NCI-H128 (cell line): ENCODE data around the gene LY6G6D.

Source experiments
- DNase-seq: peaks from one replicate; lab custom pipeline; 2025; ENCODE audit not compliant: unreplicated experiment; lab: John Stamatoyannopoulos, UW

Gene LY6G6D

DNA sequence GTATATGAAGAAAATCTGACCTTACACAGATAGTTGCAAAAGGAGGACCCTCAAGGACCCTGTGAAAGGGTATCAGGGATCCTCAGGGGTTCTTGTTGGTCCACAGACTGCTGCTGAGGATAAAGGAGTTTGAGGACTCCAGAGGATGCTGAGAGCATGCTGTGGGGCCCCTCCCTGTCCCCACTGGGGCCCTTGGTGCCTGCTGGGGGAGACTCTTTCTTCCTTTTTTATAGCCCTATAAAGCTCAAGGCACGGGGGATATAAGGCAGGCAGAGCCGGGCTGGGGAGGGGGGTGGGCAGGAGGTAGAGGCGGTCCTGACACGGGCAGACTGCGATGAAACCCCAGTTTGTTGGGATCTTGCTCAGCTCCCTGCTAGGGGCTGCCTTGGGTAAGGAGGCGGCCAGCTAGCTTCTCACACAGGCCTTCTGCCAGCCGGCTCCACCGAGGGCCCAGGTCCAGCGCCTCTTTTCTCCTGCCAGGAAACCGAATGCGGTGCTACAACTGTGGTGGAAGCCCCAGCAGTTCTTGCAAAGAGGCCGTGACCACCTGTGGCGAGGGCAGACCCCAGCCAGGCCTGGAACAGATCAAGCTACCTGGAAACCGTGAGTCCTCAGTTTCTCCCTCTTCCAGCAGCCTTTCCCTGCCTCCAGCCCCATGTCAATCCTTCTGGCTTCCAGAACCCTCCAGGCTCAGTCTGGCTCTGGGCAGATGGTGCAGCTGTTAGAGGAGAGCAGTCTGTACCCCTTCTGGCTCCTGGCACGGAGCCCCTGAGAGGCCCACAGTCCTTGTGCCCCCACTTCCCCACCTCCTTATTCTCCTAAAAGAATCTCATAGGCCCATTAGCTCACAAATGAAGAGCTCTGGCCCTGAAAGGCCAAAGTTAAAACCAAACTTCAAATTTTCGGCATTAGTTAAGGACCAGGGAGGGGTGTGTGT lies at the start of gene LY6G6D:
Gene LY6G6D, plus strand, starts transcription at position 327 of the 937 bp plus-strand sequence. Its CDS starts 8 bp downstream, at position 335.
- no peak for DNase-seq

GRCh38 chr6:31665501-31666336 lies 49.4 kb upstream of the LY6G6D start, which contains the start of gene CSNK2B:
Gene CSNK2B (plus strand): TSS chr6:31666080. CDS start chr6:31666832, 752 bp downstream.
- DNase-seq, result peak; percentile 95

DNA sequence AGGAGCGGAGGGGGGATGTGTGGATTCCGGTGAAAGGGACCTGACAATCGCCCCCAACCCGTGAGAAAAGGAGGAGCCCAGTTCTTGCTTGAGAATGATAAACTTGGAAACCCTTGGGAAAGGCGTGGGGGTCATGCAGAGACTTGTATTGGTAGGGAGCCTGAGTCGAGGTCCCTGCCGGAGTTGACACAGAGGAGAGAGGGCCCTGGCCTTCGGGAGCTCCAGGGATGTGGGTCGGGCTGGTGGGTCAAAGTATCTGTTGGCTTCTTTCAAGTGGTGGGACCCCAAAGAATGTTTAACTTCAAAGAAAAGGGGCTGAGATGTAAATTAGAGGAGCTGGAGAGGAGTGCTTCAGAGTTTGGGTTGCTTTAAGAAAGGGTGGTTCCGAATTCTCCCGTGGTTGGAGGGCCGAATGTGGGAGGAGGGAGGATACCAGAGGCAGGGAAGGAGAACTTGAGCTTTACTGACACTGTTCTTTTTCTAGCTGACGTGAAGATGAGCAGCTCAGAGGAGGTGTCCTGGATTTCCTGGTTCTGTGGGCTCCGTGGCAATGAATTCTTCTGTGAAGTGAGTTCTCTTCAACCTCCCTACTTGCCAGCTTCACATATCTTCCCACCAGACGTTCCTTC lies 48.7 kb upstream of the LY6G6D start:
- DNase-seq, result no peak

DNA sequence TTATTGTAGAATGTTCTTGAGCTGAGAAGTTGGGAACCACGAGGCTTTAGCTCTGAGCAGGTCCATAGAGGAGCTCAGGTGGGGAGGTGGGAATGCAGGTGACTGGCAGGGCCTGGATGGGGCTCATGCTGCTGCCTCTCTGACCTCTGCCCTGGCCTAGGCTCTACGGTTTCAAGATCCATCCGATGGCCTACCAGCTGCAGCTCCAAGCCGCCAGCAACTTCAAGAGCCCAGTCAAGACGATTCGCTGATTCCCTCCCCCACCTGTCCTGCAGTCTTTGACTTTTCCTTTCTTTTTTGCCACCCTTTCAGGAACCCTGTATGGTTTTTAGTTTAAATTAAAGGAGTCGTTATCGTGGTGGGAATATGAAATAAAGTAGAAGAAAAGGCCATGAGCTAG lies 45.5 kb upstream of the LY6G6D start, which contains the start of gene LY6G5B:
Gene LY6G5B, plus strand, starts transcription at position 301 of the 400 bp plus-strand sequence. CDS start 975 bp downstream, outside the sequence.
- DNase-seq, result no peak

DNA sequence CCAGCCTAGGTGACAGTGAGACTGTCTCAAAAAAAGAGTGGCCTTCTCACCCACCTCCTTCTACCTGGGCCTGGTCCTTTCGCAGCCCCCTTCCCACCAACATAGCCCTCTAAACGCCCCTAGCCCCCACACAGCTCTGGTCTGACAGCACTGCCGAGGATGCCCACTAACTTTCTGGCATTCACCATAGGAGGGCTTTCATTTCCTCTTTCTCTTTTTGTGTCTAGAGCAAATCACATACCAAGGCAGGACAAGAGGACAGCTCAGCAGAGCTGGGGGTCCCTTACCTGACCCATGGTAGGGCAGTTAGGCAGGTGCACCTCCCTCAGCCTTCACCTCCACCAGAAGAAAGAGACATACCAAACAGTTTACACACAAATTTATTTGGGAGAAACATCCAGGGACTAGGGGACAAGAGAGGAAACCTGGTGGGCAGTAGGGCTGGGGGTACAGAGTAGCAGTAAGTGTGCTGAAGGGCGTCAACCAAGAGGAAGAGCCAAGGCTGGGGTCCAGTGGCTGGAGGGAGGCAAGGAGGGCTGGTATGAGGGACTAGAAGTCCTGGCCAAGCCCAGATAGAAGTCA lies 38.7 kb upstream of the LY6G6D start:
- DNase-seq, result no peak

GRCh38 chr6:31676904-31677303 lies 38.2 kb upstream of the LY6G6D start:
- DNase-seq, result no peak

DNA sequence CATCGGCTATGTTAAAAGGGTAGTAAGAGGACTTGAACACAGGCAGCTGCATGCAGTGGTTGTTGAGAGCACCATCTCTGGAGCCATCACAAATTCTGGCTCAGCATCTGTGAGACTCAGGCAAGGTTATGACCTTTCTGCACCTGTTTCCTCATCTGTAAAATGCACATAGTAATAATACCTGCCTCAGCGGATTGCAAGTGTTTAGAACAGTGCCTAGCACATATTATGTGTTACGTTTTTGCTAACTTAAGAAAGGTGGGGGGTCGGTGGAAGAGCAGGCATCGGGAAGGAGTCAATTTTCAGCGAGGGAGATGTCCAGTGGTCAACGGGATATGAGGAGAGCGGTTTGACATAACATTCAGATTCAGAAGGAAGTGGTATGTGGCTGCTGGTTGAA lies 37.2 kb upstream of the LY6G6D start:
- no peak for DNase-seq

DNA sequence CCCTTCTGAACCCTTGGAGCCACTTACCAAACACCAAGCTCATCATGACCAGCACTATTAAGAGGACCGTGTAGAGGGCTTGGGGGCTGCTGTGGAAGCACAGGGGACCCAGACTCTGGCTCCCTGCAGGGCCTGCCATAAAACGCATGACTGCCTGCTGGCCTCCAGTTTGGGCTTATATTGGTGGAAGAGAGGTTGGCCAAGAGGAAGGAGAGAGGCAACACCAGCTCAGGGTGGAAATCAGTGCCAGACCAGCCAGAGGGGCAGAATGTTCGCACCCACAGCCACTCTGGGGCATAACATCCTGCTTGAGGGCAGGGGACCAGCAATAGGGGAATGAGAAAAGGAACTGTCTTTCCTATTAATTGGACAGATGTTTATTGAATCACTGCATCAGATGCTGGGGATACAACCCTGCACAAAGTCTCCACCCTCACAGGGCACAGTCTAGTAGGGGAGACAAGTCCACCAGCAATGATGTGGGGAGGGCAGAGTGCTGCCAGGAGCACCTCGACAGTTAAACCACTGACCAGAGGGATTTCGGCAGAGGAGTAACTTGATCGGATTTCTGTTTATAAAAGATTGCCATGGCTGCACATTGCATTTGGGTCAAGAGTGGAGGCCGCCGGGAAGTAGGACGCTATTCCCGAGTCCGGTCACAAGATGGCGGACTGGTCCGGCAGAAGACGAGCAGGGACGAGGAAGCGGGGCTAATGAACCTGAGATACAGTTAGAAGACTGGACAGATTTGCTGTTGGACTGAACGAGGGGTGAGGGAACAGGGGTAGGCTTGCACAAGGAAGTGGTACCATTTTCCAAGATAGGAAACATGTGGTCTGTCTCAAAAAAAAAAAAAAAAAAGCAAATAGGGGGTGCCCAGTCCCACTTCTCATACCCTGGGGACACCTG lies 34.7 kb upstream of the LY6G6D start, which contains the start of gene LY6G5C:
Gene LY6G5C, minus strand, starts transcription at position 842 of the 909 bp plus-strand sequence. Its CDS starts 694 bp downstream, at position 148.
- peak; percentile 51 for DNase-seq

DNA sequence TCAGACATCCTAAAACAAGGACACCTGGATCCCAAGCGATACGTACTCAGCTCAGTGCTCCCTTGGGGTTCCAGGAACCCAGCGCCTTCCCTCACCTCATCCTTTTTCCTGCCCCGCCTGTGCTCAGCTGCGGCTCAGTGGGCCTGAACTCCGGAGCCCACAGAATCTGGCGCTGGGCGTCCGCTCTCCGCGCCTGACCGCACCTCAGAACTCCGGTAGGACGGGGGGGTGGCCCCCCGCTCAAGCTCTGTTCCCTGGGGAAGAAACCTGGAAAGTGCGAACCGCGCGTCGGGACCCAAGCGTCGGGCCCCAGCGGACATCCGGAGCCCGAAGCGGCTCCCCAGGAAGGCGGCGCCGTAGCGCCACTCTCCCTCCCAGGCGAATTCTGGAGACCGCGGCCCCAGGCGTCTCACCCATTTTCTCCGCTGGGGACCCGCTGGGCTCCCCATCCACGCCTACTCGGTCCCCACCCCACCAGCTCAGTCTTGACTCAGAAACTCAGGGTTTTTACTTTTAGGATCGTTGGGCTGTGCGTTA lies 33.9 kb upstream of the LY6G6D start:
- DNase-seq, result no peak

GRCh38 chr6:31683591-31683990 lies 31.6 kb upstream of the LY6G6D start:
- no peak for DNase-seq

GRCh38 chr6:31686483-31686882 lies 28.7 kb upstream of the LY6G6D start:
- no peak for DNase-seq

GRCh38 chr6:31687321-31687720 lies 27.8 kb upstream of the LY6G6D start:
- DNase-seq, result no peak

- no peak for DNase-seq
Measured at GRCh38 chr6:31687860-31688693, 27.1 kb upstream of the LY6G6D start.

DNA sequence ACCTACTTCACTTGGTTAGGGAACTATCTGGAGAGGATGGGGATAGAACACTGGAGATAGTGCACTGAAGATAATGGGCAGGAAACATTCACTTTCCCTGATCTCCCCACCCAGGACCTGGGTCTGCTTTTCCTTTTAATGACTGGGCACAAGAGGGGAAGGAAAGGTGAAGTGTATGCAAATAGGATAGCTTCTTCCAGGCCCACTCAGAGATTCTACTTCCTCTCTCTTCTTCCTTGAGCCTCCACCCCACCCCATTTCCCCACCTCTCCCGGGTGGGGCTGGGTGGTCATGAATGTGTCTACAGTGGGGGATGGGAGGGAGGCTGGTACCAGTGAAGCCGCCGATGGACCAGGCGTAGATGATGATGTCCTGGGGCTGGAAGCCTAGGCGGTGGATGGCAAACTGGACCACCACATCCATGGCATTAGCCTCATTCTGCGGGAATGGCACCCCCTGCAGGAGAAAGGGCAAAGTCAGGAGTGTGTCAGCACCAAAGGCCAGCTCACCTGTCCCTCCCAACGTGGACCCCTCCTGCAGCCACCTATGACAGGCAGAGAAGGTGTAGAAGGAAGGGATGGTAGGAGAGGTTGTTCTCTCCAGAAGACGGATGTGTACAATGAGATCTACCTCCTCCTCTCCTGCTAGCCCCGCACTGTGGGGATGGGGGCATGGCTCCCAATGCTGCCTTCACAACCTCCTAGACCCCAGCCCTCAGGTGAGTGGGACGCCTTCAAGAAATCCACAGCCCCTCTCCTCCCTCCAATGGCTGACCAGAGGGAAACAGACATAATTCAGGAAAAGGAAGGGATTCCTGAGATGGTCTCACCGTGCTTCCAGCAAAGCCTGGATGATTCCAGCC lies 25.7 kb upstream of the LY6G6D start:
- no peak for DNase-seq

- DNase-seq, result no peak
Measured at GRCh38 chr6:31690231-31691077, 24.7 kb upstream of the LY6G6D start.

- DNase-seq, result no peak
Measured at GRCh38 chr6:31691078-31691463, 24.1 kb upstream of the LY6G6D start.
